NCI-H2171 (cell line): ENCODE results near the gene IL22RA2.

Experiments
- DNase-seq: peaks from one replicate; lab custom pipeline; 2025; lab: John Stamatoyannopoulos, UW

Gene IL22RA2

GRCh38 chr6:137197684-137198645 is 24.5 kb upstream of the IL22RA2 start:
- DNase-seq = no peak

GRCh38 chr6:137193256-137194070 is 20.0 kb upstream of the IL22RA2 start:
- DNase-seq = no peak

- no peak for DNase-seq
Observed at GRCh38 chr6:137192821-137193220, 19.4 kb upstream of the IL22RA2 start.

DNA sequence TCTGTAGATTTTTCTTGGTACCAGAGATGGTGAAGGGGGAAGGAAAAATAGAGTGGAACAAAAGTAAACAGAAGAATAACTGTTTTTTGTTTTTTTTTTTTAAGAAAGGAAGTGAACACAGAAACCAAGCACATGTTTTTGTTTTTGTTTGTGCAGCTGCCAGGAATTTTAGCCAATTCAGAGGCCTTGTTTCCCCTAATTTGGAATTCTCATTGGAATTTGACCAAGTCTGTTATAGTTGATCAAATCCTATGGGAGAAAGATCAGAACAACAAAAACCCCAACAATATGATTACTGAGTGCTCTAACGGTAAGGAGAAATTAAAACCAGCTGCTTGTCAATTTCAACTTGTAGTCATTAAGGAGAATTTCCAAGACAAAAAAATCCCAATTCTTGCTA is 18.2 kb upstream of the IL22RA2 start:
- DNase-seq = no peak

GRCh38 chr6:137191236-137191635 is 17.8 kb upstream of the IL22RA2 start:
- DNase-seq = no peak

DNA sequence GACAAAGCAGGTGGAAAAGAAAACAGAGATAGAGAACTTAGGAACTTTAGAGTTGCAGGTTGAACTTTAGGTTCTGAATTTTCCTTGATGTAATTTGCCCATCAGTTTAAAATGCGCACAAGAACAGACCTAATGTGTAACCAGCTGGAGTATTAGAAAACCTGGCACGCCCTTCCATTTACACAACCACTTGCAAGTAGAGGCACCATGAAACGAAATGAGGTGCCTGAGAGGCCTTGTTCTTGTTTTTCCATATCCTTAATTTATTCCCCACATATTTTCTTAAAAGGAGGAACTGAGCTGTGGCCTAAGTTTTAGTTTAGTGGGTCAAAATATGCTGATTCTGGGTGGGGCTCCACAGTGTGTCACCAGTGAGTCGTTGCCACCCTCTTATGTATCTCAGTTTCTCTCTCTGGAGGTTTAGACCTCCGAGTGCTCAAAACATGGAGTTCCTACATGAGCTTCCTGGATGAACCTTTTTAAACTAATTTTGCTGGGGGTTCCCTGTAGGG is 17.2 kb upstream of the IL22RA2 start:
- DNase-seq = no peak

GRCh38 chr6:137188855-137189254 is 15.4 kb upstream of the IL22RA2 start:
- no peak for DNase-seq

DNA sequence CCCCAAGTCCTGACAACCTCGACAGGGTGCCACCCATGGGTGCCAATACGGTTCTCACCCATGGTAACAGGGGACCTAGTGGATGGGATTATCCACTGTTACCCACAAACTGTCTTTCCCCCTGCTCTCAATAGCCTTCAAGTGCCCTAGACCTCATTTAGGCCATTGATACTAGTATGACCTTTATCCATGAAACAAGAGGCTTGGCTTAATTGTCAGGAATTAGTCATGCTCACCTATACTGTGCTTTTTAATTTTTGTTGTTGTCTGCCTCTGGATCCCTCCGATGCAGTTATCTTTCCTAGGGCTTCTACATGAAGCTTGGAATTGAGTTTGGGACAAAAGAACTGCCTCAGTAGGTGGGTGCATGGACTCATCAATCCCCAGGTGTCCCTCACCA is 11.8 kb upstream of the IL22RA2 start:
- no peak for DNase-seq

- DNase-seq = no peak
Observed at GRCh38 chr6:137182654-137183073, 9.2 kb upstream of the IL22RA2 start.

DNA sequence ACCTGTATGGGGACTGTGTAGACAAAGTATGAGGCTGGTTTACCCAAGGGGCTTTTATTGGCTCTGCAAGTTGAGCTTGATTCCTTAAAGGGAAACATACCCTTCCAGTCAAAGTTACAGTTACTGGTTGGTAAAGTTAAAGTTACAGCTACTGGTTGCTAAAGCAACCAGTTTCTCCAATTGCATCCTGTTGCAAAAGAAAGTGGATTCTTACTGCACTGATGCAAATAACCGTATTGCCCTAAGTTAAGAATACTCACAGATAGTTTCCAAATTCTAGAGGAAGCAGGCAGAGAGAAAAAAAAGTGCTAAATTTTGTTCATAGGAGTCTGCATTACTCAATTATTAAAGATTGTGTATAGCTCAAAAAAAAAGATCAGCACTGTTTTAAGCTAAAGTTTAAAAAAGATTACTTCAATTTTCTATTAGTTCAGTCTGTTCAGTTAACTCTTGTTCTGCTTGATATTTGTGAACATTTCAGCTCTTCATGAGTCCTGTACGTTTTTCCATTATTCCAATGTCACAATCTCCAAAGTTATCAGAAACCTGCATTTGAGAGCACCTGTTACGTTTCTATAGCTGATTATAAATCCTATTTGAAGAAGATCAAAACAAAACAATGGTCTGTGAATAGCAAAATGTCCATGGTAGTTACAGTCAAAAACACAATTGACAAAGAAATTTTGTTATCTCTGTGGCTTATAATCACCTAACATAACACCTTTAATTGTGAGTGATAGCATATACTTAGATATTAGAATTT is 8.6 kb upstream of the IL22RA2 start:
- no peak for DNase-seq

DNA sequence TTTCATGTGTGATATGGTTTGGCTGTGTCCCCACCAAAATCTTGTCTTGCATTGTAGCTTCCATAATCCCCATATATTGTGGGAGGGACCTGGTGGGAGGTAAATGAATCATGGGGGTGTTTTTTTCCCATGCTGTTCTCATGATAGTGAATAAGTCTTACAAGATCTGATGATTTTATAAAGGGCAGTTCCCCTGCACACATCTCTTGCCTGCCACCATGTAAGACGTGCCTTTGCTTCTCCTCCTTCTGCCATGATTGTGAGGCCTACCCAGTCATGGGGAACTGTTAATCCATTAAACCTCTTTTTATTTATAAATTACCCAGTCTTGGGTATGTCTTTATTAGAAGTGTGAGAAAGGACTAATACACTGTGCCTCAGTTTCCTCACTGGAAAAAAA is 4.2 kb upstream of the IL22RA2 start:
- DNase-seq = no peak

- no peak for DNase-seq
Observed at GRCh38 chr6:137176729-137177128, 3.3 kb upstream of the IL22RA2 start.

GRCh38 chr6:137175868-137176245 is 2.4 kb upstream of the IL22RA2 start:
- DNase-seq = no peak

DNA sequence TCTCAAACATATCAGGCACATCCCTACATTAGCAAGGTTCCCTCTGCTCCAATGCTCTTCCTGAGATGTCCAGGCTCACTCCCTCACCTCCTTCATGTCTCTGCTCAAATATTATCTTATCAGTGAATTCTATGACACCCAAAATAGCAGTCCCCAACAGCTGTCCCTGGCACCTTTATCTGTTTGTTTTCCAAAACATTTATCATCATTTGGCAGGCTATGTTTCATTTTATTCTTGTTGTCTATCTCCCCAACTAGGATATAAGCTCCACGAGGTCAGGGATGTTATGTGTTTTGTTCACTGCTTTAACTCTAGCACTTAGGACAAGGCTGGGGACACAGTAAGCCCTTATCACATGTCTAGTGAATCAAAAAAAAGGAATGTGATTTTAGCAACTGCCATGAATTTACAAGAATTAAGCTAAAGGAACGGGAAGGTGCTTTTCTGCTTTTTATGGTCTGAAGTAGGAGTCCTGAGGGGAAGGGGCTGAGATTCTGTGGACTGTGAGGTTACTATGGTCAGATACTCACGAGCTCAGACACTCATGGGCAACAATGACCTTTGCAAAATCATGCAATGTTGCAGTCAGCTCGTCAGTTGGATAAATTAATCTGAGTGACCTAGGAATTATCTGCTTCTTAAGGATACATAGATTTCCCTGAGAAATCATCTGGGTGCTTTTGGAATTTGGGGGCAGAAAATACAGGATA is 1.9 kb upstream of the IL22RA2 start:
- no peak for DNase-seq

DNA sequence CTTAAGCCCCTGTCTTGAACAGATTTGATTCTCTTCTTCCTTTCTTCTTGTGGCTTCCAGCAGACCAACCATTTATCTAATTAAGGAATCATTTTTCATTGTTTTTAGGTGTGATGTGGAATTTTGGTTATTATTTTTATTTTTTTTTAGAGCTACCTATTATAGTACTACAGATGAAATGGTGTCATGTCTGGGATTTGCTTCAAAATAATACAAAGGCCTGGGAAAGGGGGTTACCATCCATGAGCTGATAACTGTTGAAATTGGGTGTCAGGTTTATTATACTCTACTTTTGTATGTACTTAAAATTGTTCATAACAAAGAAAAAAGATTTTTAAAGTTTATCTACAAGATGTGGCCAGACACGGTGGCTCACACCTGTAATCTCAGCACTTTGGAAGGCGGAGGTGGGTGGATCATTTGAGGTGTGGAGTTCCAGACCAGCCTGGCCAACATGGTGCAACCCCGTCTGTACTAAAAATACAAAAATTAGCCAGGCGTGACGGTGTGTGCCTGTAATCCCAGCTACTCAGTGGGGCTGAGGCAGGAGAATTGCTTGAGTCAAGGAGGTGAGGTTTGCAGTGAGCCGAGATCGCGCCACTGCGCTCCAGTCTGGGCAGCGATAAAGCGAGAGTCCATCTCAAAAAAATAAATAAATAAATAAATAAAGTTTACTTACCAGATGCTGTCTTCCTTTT is 561 bp downstream of the IL22RA2 start:
- DNase-seq = no peak

GRCh38 chr6:137171824-137172733 is 1.4 kb downstream of the IL22RA2 start:
- no peak for DNase-seq

DNA sequence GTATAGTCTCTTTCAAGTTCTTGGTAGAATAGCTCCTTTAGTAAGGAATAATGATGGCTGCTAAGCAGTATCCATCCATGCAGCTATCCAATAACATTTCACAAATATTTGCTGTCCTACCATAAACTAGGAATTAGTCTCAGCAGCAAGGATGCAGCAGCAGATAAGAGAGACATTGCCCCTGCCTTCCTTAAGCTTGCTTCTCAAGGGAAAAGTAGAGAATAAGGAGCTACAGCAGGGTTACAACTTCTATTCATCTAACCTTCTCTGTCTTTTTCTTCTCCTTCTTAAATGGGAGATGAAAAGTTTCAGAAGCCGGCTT is 2.4 kb downstream of the IL22RA2 start:
- no peak for DNase-seq

GRCh38 chr6:137170266-137171052 is 3.0 kb downstream of the IL22RA2 start:
- no peak for DNase-seq
